ENCODE measurements around the gene JMJD6. TPM values are rescaled to one million over a fixed set of nuclear protein-coding genes. Genes with fewer than 3 reads are reported as not detected.
A peak's percentile ranks its signal among the peaks of the same experiment; 100 is the strongest.
"Not testable (repeated sequence)": the region's sequence is repeated elsewhere in the genome, so short reads cannot be mapped to it uniquely, and the experiment has no call there.

JMJD6 gene
- total RNA-seq, 1 experiment from 2014 or later = 28.9 TPM

DNA sequence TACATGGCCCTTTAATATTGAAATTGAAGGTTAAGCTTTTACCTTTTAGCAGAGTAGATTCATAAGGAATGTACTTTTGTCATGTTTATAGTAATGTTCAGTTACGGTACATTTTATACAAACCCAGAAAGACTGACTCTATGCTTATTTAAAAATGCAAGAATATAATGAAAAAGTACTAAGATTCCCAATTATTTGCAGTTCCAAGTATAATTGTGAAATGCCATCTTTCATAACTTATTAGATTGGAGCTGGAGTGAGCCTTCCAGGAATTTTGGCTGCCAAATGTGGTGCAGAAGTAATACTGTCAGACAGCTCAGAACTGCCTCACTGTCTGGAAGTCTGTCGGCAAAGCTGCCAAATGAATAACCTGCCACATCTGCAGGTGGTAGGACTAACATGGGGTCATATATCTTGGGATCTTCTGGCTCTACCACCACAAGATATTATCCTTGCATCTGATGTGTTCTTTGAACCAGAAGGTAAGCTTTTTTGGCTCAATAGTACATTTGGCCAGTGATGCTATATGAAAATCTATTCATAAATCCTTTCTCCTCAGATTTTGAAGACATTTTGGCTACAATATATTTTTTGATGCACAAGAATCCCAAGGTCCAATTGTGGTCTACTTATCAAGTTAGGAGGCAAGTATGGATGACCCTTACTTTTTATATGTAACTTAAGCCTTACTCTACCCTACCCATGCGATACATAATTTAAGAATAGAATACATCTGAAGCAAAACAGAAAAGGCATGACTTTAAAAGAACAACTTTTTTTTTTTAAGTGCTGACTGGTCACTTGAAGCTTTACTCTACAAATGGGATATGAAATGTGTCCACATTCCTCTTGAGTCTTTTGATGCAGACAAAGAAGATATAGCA is 6.6 kb upstream of the JMJD6 start:
- no peak for DNase-seq
- H2BK20ac ChIP-seq (ENCODE audit: low read depth, low read length, poor library complexity, severe bottlenecking) = no peak overlapping the region
- peaks cover 19% of the 10 kb centered on the region; the same call in 1 of the 2 replicates for H3K79me2 ChIP-seq (ENCODE audit: insufficient read depth, low read length)
- no peak overlapping the region for H2AFZ ChIP-seq (ENCODE audit: low read length)
- no peaks in the 10 kb centered on the region for H3K4me1 ChIP-seq (ENCODE audit: insufficient read depth, low read length)
- no peak overlapping the region for H3K14ac ChIP-seq (ENCODE audit: insufficient read depth, low read length)
- H4K20me1 ChIP-seq (ENCODE audit: control insufficient read depth, insufficient read depth, insufficient read length) = no peaks in the 10 kb centered on the region
- Mint-ChIP-seq H3K36me3 (ENCODE audit: insufficient read depth in 1 of 3, low read depth in 3 of 3) (peaks cover 39 to 66% (median 45%) of the 10 kb centered on the region in 3 experiments), H3K4me1 (peaks cover 17 to 22% of the 10 kb centered on the region in 2 experiments), H3K27me3 (ENCODE audit: low read depth) (peaks cover 2% of the 10 kb centered on the region), H3K4me3 (peak overlapping the region; percentile 99 to 100), H3K9me3 (peaks cover 3 to 7% of the 10 kb centered on the region in 2 experiments; a peak in 2 of 5 replicates), H3K27ac (peak overlapping the region in 1 of 3 experiments; percentile 90; a peak in 2 of 7 replicates)
- no CpG with 5 or more reads among the region's 3 CpGs for WGBS (ENCODE audit: extremely low coverage, insufficient read length, low lambda C conversion rate)
- H4K5ac ChIP-seq (ENCODE audit: insufficient read length, low read depth, low read length) = no peak overlapping the region
- H2AK5ac ChIP-seq (ENCODE audit: insufficient read length, low read length) = no peak overlapping the region
- no peak overlapping the region for H2BK12ac ChIP-seq (ENCODE audit: insufficient read length, low read depth, low read length)
- no peak overlapping the region for H3T11ph ChIP-seq (ENCODE audit: low read length)
- no peak overlapping the region for H4K91ac ChIP-seq (ENCODE audit: insufficient read length, low read depth, low read length)
- no peak overlapping the region for H3K56ac ChIP-seq (ENCODE audit: insufficient read length, low read depth, low read length)
- TF ChIP-seq CTCF (conservative IDR thresholded peaks at IDR 0.05) = no peak
- H3K9me3 ChIP-seq (ENCODE audit: control insufficient read depth, low read depth, low read length) = no peaks in the 10 kb centered on the region
- H3K79me1 ChIP-seq (ENCODE audit: insufficient read depth, low read depth, low read length, poor library complexity, severe bottlenecking) = peaks cover under 1% of the 10 kb centered on the region
- H3K4ac ChIP-seq (ENCODE audit: low read depth, low read length) = no peak overlapping the region
- no peaks in the 10 kb centered on the region for H3K27me3 ChIP-seq (ENCODE audit: insufficient read depth, low read length)
- H3K18ac ChIP-seq (ENCODE audit: insufficient read length, low read depth, low read length) = no peak overlapping the region
- no peaks in the 10 kb centered on the region for H3K23me2 ChIP-seq (ENCODE audit: insufficient read length, low read depth, low read length, poor library complexity, severe bottlenecking)
- H3K27ac ChIP-seq (ENCODE audit: insufficient read length, low read depth, low read length) = no peak overlapping the region
- H4K8ac ChIP-seq (replicated peaks; ENCODE audit: insufficient read length, low read depth, low read length) = no peak overlapping the region
- H3K9ac ChIP-seq (ENCODE audit: extremely low read depth, insufficient read length, low read length) = no peak overlapping the region
- H2BK15ac ChIP-seq (ENCODE audit: low read depth, low read length) = no peak overlapping the region
- H3K4me2 ChIP-seq (ENCODE audit: insufficient read depth, insufficient read length, low read length) = peak overlapping the region; percentile 71
- no peak overlapping the region for H2BK120ac ChIP-seq (ENCODE audit: low read depth, low read length, poor library complexity, severe bottlenecking)
- H3K23ac ChIP-seq (ENCODE audit: insufficient read length, low read depth, low read length) = no peak overlapping the region
- H2BK5ac ChIP-seq (ENCODE audit: insufficient read length, low read length) = no peak overlapping the region

DNA sequence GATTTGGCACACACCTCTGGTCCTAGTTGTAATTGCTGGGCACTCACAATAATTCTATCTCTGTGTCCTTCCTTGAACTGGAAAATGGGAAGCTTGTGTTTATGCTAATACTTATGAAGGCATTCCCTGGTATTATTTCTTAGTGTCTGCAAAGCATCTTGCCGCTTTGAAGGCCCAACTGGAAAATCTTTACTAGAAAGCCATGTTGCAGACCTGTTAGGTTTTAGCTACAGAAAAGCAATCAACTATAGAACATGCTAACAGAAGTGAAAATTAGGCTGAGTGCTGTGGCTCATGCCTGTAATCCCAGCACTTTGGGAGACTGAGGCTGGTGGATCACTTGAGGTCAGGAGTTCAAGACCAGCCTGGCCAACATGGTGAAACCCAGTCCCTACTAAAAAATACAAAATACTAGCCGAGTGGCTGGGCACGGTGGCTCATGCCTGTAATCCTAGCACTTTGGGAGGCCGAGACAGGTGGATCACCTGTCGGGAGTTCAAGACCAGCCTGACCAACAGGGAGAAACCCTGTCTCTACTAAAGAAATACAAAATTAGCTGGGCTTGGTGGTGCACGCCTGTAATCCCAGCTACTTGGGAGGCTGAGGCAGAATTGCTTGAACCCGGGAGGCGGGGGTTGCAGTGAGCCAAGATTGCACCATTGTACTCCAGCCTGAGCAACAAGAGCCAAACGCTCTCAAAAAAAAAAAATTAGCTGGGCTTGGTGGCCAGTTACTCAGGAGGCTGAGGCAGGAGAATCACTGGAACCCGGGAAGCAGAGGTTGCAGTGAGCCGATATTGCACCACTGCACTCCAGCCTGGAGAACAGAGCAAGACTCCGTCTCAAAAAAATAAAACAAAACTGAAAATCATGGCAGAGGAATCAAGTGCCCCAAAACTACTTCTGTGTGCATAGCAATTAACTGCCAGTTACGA is 5.7 kb upstream of the JMJD6 start:
- not testable (repeated sequence) for H2BK5ac ChIP-seq (ENCODE audit: insufficient read length, low read length); H3K4ac ChIP-seq (ENCODE audit: low read depth, low read length); H3K23ac ChIP-seq (ENCODE audit: insufficient read length, low read depth, low read length); H3K23me2 ChIP-seq (ENCODE audit: insufficient read length, low read depth, low read length, poor library complexity, severe bottlenecking); H2BK120ac ChIP-seq (ENCODE audit: low read depth, low read length, poor library complexity, severe bottlenecking); H3K56ac ChIP-seq (ENCODE audit: insufficient read length, low read depth, low read length); H3K9me3 Mint-ChIP-seq; H3K14ac ChIP-seq (ENCODE audit: insufficient read depth, low read length); H3T11ph ChIP-seq (ENCODE audit: low read length); H3K18ac ChIP-seq (ENCODE audit: insufficient read length, low read depth, low read length); H4K91ac ChIP-seq (ENCODE audit: insufficient read length, low read depth, low read length); H3K9ac ChIP-seq (ENCODE audit: extremely low read depth, insufficient read length, low read length); DNase-seq; H2BK12ac ChIP-seq (ENCODE audit: insufficient read length, low read depth, low read length); H3K4me3 Mint-ChIP-seq; H3K79me1 ChIP-seq (ENCODE audit: insufficient read depth, low read depth, low read length, poor library complexity, severe bottlenecking); H3K4me1 ChIP-seq (ENCODE audit: insufficient read depth, low read length); H2AK5ac ChIP-seq (ENCODE audit: insufficient read length, low read length); H2BK15ac ChIP-seq (ENCODE audit: low read depth, low read length); H4K8ac ChIP-seq (replicated peaks; ENCODE audit: insufficient read length, low read depth, low read length); H3K27me3 Mint-ChIP-seq (ENCODE audit: low read depth); H3K4me2 ChIP-seq (ENCODE audit: insufficient read depth, insufficient read length, low read length); H4K20me1 ChIP-seq (ENCODE audit: control insufficient read depth, insufficient read depth, insufficient read length); H3K9me3 ChIP-seq (ENCODE audit: control insufficient read depth, low read depth, low read length); H3K27ac ChIP-seq (ENCODE audit: insufficient read length, low read depth, low read length); H4K5ac ChIP-seq (ENCODE audit: insufficient read length, low read depth, low read length); H3K27me3 ChIP-seq (ENCODE audit: insufficient read depth, low read length); H2BK20ac ChIP-seq (ENCODE audit: low read depth, low read length, poor library complexity, severe bottlenecking); H2AFZ ChIP-seq (ENCODE audit: low read length)
- peaks cover 22% of the 10 kb centered on the region; the same call in 1 of the 2 replicates for H3K79me2 ChIP-seq (ENCODE audit: insufficient read depth, low read length)
- Mint-ChIP-seq H3K27ac (peak overlapping the region in 1 of 3 experiments; percentile 74; a peak in 2 of 7 replicates), H3K36me3 (ENCODE audit: insufficient read depth in 1 of 3, low read depth in 3 of 3) (peaks cover 39 to 66% (median 45%) of the 10 kb centered on the region in 3 experiments), H3K4me1 (peaks cover 23 to 29% of the 10 kb centered on the region in 2 experiments)
- no CpG with 5 or more reads among the region's 13 CpGs for WGBS (ENCODE audit: extremely low coverage, insufficient read length, low lambda C conversion rate)

Measured in H9 (cell line).